Measurements from ENCODE around the gene MPRIP.

MPRIP gene

GRCh38 chr17:17186551-17187505 lies 144.6 kb downstream of the MPRIP start:
- no peak overlapping the region for H3K4me3 ChIP-seq (replicated peaks; ENCODE audit: low read depth, low read length)
- H3K27me3 ChIP-seq (replicated peaks; ENCODE audit: control insufficient read depth, insufficient read depth, low read length): no peaks in the 10 kb centered on the region
- H3K36me3 ChIP-seq (ENCODE audit: control insufficient read depth, insufficient read depth, low read length): peaks cover 13% of the 10 kb centered on the region
- DNase-seq (ENCODE audit: extremely low read depth, insufficient read length): no peak
- TF ChIP-seq CTCF (IDR thresholded peaks at IDR 0.05; ENCODE audit: insufficient read depth, low read length, poor library complexity, severe bottlenecking): no peak

GRCh38 chr17:17188586-17188985 lies 146.3 kb downstream of the MPRIP start:
- H3K36me3 ChIP-seq (ENCODE audit: control insufficient read depth, insufficient read depth, low read length): peaks cover 10% of the 10 kb centered on the region
- no peak for TF ChIP-seq CTCF (IDR thresholded peaks at IDR 0.05; ENCODE audit: insufficient read depth, low read length, poor library complexity, severe bottlenecking)
- H3K4me3 ChIP-seq (replicated peaks; ENCODE audit: low read depth, low read length): no peak overlapping the region
- H3K27me3 ChIP-seq (replicated peaks; ENCODE audit: control insufficient read depth, insufficient read depth, low read length): no peaks in the 10 kb centered on the region
- no peak for DNase-seq (ENCODE audit: extremely low read depth, insufficient read length)

GRCh38 chr17:17189559-17189958 lies 147.3 kb downstream of the MPRIP start:
- TF ChIP-seq CTCF (IDR thresholded peaks at IDR 0.05; ENCODE audit: insufficient read depth, low read length, poor library complexity, severe bottlenecking): no peak
- no peak overlapping the region for H3K4me3 ChIP-seq (replicated peaks; ENCODE audit: low read depth, low read length)
- peaks cover 5% of the 10 kb centered on the region for H3K36me3 ChIP-seq (ENCODE audit: control insufficient read depth, insufficient read depth, low read length)
- H3K27me3 ChIP-seq (replicated peaks; ENCODE audit: control insufficient read depth, insufficient read depth, low read length): no peaks in the 10 kb centered on the region
- no peak for DNase-seq (ENCODE audit: extremely low read depth, insufficient read length)

GRCh38 chr17:17190188-17190587 lies 147.9 kb downstream of the MPRIP start:
- Histone ChIP-seq H3K4me3 (replicated peaks; ENCODE audit: low read depth, low read length) (no peak overlapping the region), H3K36me3 (ENCODE audit: control insufficient read depth, insufficient read depth, low read length) (peaks cover 5% of the 10 kb centered on the region), H3K27me3 (replicated peaks; ENCODE audit: control insufficient read depth, insufficient read depth, low read length) (no peaks in the 10 kb centered on the region)
- no peak for TF ChIP-seq CTCF (IDR thresholded peaks at IDR 0.05; ENCODE audit: insufficient read depth, low read length, poor library complexity, severe bottlenecking)
- DNase-seq (ENCODE audit: extremely low read depth, insufficient read length): no peak

GRCh38 chr17:17191346-17191792 lies 149.1 kb downstream of the MPRIP start:
- no peak for DNase-seq (ENCODE audit: extremely low read depth, insufficient read length)
- Histone ChIP-seq H3K36me3 (ENCODE audit: control insufficient read depth, insufficient read depth, low read length) (peaks cover 5% of the 10 kb centered on the region), H3K4me3 (replicated peaks; ENCODE audit: low read depth, low read length) (no peak overlapping the region), H3K27me3 (replicated peaks; ENCODE audit: control insufficient read depth, insufficient read depth, low read length) (no peaks in the 10 kb centered on the region)
- no peak for TF ChIP-seq CTCF (IDR thresholded peaks at IDR 0.05; ENCODE audit: insufficient read depth, low read length, poor library complexity, severe bottlenecking)
